ENCODE measurements around the gene TRAFD1.

Gene TRAFD1, protein sequence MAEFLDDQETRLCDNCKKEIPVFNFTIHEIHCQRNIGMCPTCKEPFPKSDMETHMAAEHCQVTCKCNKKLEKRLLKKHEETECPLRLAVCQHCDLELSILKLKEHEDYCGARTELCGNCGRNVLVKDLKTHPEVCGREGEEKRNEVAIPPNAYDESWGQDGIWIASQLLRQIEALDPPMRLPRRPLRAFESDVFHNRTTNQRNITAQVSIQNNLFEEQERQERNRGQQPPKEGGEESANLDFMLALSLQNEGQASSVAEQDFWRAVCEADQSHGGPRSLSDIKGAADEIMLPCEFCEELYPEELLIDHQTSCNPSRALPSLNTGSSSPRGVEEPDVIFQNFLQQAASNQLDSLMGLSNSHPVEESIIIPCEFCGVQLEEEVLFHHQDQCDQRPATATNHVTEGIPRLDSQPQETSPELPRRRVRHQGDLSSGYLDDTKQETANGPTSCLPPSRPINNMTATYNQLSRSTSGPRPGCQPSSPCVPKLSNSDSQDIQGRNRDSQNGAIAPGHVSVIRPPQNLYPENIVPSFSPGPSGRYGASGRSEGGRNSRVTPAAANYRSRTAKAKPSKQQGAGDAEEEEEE

DNA sequence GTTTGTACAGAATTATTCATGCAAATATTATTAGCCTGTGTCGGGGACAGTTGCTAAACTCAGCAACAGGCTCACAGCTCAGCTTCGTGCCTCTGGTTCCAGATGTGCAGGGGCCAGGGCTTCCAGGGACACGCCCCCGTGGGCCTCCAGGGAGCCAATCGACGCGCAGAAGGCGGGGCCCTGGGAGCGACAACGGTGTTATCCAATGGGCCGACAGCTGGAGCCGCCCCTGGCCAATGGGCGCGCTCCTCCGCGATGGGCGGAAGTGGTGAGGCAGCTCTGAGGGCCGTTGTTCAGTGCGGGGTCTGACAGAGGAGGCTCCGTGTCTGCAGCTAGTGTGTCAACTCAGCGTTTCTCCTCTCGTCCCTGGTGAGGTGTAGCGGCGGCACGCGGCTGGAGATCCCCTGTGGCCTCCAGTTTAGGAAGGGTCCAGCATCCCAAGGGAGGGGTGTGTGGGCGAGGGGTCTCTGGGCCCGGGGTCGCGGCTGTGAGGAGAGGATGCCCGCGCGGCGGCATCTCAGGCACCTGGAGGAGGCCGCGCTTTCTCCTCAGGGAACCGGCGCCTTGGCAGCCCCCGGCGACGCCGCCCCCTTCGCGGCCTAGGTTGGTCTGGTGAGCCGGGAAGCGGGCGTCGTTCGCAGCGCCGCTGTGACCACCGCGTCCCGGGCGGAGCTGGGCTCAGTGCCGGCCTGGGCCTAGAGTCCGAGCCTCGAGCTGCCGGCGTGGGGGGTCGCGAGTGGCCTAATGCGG, at the start of gene TRAFD1:
Gene TRAFD1 (plus strand): TSS at position 311 of the 750 bp plus-strand sequence. CDS start 4,963 bp downstream, outside the sequence.
- Histone ChIP-seq H3K27me3 (ENCODE audit: low read depth, low read length) (peaks cover 2% of the 10 kb centered on the region; the same call in 1 of the 2 replicates), H3K4me3 (ENCODE audit: low read length) (peak within 1 kb of the TSS; percentile 95), H4K20me1 (ENCODE audit: insufficient read depth, low read length) (peaks cover 14% of the 10 kb centered on the region; the same call in 1 of the 2 replicates), H3K4me1 (ENCODE audit: low read length) (peaks cover 40% of the 10 kb centered on the region), H3K36me3 (replicated peaks; ENCODE audit: low read depth, low read length) (peaks cover 11% of the 10 kb centered on the region), H3K27ac (ENCODE audit: low read length) (peak within 1 kb of the TSS; percentile 65), H2AFZ (ENCODE audit: low read depth, low read length) (no peak within 1 kb of the TSS), H3K9me3 (ENCODE audit: insufficient read depth, low read length) (no peaks in the 10 kb centered on the region), H3K9ac (ENCODE audit: low read length) (peak within 1 kb of the TSS; percentile 89), H3K79me2 (ENCODE audit: low read length) (peaks cover 47% of the 10 kb centered on the region), H3K4me2 (ENCODE audit: low read length) (peak within 1 kb of the TSS; percentile 99)
- no peak for TF ChIP-seq EZH2phosphoT487 (IDR thresholded peaks at IDR 0.05; ENCODE audit: low read depth)
- TF ChIP-seq, protein P1, sequence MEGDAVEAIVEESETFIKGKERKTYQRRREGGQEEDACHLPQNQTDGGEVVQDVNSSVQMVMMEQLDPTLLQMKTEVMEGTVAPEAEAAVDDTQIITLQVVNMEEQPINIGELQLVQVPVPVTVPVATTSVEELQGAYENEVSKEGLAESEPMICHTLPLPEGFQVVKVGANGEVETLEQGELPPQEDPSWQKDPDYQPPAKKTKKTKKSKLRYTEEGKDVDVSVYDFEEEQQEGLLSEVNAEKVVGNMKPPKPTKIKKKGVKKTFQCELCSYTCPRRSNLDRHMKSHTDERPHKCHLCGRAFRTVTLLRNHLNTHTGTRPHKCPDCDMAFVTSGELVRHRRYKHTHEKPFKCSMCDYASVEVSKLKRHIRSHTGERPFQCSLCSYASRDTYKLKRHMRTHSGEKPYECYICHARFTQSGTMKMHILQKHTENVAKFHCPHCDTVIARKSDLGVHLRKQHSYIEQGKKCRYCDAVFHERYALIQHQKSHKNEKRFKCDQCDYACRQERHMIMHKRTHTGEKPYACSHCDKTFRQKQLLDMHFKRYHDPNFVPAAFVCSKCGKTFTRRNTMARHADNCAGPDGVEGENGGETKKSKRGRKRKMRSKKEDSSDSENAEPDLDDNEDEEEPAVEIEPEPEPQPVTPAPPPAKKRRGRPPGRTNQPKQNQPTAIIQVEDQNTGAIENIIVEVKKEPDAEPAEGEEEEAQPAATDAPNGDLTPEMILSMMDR (IDR thresholded peaks at IDR 0.05; ENCODE audit: low read depth, low read length) = no peak

DNA sequence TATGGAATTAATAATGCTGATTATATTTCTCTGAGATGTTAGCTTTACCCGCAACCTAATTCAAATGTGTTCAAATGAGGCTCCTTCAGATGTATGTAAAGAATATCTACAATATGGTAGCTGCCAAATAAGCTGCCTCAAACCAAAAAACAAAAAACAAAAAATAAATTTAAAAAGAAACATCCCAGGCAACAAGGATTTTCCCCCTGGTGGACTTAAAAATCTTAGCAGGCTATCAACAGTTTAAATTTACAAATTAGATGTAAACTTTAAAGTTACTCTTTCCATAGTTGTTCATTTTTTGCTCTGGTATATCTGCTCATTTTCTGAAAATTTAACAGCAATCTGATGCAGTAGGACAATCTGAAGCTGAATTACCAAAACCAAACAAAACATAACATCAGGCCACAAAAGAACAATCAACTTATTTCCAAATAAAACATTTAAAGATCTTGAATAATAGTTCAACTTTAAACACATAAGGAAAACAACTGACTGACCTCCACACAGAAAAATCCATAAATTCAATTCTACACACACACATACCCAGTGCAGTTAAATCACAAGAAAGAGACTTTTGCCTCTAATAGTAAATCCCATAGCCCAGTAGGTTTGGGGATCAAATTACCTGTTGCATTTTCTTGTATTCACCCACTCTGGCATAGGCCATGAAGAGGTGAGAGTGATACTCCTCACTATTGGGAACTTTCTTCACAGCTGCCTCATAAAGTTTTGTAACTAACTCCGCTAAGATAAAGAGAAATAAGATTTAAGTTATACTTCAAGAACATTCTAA, 38.1 kb upstream of the TRAFD1 start:
- TF ChIP-seq, protein P1 (IDR thresholded peaks at IDR 0.05; ENCODE audit: low read depth, low read length) = peak; percentile 20; the same call in 1 of the 2 replicates
- TF ChIP-seq EZH2phosphoT487 (IDR thresholded peaks at IDR 0.05; ENCODE audit: low read depth) = no peak
- Histone ChIP-seq H3K36me3 (replicated peaks; ENCODE audit: low read depth, low read length) (peaks cover 44% of the 10 kb centered on the region), H3K27ac (ENCODE audit: low read length) (peak overlapping the region; percentile 52), H3K27me3 (ENCODE audit: low read depth, low read length) (no peaks in the 10 kb centered on the region), H4K20me1 (ENCODE audit: insufficient read depth, low read length) (0 out of 2 replicates have a peak, but pooled peaks cover 9% of the 10 kb centered on the region), H3K79me2 (ENCODE audit: low read length) (peaks cover 95% of the 10 kb centered on the region), H3K4me2 (ENCODE audit: low read length) (no peak overlapping the region), H3K4me3 (ENCODE audit: low read length) (no peak overlapping the region), H3K4me1 (ENCODE audit: low read length) (peaks cover 37% of the 10 kb centered on the region), H3K9me3 (ENCODE audit: insufficient read depth, low read length) (no peaks in the 10 kb centered on the region), H3K9ac (ENCODE audit: low read length) (no peak overlapping the region), H2AFZ (ENCODE audit: low read depth, low read length) (no peak overlapping the region)

DNA sequence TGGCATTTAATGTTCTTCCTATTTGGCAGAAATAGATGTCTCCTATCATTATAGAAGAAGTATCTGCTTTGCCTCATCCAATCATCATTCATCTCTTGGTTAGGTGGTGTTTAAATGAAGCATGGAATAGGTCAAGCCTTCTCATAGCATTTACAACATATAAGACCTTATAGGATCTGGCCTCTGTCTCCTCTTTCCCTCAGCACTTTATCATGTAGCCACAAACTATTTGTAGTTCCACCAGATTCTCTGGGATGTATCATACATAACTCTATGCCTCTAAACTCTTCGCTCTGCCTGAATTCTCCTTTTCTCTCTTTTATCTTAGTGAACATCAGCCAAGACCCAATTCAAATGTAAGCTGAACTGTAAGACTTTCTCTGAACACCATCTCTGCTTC, 37.5 kb upstream of the TRAFD1 start:
- peaks cover 45% of the 10 kb centered on the region for H3K36me3 ChIP-seq (replicated peaks; ENCODE audit: low read depth, low read length)

More for the DNA sequence above, 37.5 kb upstream of the TRAFD1 start:
- Histone ChIP-seq H4K20me1 (ENCODE audit: insufficient read depth, low read length) (0 out of 2 replicates have a peak, but pooled peaks cover 9% of the 10 kb centered on the region), H3K27me3 (ENCODE audit: low read depth, low read length) (no peaks in the 10 kb centered on the region), H3K4me2 (ENCODE audit: low read length) (no peak overlapping the region), H3K4me1 (ENCODE audit: low read length) (peaks cover 31% of the 10 kb centered on the region), H3K4me3 (ENCODE audit: low read length) (no peak overlapping the region), H3K27ac (ENCODE audit: low read length) (peak overlapping the region; percentile 52), H3K9me3 (ENCODE audit: insufficient read depth, low read length) (no peaks in the 10 kb centered on the region), H2AFZ (ENCODE audit: low read depth, low read length) (no peak overlapping the region), H3K79me2 (ENCODE audit: low read length) (peaks cover 95% of the 10 kb centered on the region), H3K9ac (ENCODE audit: low read length) (no peak overlapping the region)
- no peak for TF ChIP-seq EZH2phosphoT487 (IDR thresholded peaks at IDR 0.05; ENCODE audit: low read depth)
- TF ChIP-seq, protein P1 (IDR thresholded peaks at IDR 0.05; ENCODE audit: low read depth, low read length) = no peak
